GM18520 (cell line): ENCODE results near the gene KCND2.
"Not testable (repeated sequence)": the region's sequence is repeated elsewhere in the genome, so short reads cannot be mapped to it uniquely, and the experiment has no call there.

Experiments used
- ATAC-seq: cut with Tn5 transposase; IDR thresholded peaks from one replicate; pipeline ENCODE4 v1.9.1; 2021; ENCODE audit not compliant: unreplicated experiment

Gene KCND2

DNA sequence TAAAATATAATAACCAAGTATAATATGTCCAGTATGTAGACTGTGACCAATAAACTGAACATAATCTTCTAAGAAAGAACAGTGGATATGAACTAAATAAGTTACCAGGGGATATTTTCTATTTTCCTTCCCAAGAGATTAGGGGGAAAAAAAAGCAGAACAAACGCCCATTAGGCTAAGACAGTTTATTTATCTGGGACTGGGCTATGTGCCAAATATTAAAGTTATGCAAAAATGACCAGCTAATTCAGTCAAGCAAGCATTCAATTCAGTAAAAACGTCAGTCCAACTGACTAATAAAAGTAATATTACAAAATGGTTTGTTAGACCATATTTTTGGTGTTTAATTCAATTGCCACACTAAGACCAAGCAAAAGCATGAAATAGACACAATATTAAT, 462.8 kb downstream of the KCND2 start:
- no peak for ATAC-seq

DNA sequence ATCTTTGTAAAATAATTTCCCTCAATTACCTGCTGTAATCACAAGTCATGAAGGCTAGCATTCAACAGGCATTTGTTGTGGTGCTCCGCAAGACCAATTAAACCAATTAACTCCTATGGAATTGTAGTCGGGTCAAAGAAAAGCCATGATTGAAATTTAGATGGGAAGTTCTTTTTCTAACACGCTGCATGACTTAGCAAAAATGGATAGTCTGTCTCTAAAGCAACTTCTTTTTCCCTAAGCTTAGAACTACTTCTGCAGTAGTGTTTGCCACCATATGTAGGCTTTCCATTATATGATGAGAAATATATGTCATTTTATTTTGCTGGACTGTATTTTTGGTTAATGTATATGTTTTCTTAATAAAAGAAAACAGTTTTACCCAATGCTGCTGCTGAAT, 465.8 kb downstream of the KCND2 start:
- no peak for ATAC-seq

DNA sequence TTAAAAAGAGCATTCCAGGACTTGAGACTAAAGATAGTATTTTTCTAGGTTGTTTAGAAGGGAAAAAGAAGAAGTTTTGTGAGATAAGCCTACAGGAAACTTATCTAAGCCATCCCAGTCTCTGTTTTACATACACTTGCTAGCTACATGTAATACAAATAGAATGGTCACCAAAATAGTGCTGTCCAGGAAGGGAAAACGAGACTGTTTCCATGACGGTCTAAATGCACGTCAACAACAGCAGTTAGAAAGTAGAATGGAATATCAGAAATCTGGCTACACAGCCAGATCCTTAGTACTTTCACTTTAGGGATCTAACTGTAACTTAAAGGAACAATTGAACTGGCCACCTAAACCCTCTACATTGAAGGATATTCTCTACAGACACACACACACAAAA, 467.4 kb downstream of the KCND2 start:
- ATAC-seq: no peak

DNA sequence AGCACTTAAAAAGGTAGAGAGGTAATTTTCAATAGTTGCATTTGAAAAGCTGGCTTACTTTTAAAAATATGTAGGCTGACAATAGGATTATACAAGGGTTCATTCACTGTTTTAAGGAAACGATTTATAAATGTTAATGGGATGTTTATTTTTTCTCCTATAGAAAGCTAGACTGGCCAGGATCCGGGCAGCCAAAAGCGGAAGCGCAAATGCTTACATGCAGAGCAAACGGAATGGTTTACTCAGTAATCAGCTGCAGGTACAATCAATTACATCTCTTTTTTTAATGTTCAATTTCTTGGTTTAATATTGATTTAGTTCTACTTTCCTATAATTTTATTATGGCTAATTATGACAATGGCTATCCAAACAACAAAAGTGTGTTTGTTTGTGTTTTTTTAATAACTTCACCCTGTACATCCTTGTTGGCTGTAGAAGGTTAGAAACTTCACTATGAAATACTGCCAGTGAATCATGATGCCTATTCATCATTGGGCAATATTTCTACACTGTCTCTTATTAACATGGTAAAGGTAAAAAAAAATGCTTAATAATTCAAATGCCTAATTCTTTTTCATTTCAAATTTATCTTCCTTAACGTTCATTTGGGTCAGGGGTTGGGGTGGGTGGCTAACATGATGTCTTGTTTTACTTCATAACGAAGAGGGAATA, 468.5 kb downstream of the KCND2 start:
- no peak for ATAC-seq

DNA sequence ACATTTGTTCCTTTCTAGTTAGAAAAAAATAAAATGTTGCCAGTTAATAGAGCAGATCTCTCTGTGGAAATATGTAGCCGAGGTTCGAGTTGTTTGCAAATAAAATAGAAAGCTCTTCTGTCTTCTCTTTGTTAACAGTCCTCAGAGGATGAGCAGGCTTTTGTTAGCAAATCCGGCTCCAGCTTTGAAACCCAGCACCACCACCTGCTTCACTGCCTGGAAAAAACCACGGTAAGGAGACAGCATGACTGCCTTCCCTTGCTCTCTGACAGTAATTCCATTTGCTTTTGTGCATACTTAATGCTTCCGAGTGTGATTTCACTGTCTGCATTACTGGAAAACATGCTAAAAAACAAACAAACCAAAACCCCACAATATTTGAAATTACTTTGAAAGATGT, 469.4 kb downstream of the KCND2 start:
- ATAC-seq: no peak

DNA sequence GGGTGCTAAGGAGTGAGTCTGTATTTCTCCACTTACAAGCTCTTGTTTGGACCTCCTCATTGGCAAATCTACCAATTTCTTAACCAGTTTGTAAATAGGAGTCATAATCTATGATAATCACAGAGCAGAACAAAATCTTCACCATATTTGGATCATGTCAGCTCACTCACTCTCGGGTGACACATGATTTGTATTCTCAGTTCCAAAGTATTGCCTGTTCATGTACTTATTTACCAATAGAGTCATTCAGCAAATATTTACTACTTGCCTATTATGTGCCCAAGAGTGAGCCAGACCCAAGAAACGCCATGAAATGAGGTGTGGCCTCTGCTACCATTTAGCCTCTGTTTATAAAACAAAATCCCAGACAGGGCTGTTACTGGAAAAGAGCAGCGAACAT, 470.2 kb downstream of the KCND2 start:
- ATAC-seq: no peak

DNA sequence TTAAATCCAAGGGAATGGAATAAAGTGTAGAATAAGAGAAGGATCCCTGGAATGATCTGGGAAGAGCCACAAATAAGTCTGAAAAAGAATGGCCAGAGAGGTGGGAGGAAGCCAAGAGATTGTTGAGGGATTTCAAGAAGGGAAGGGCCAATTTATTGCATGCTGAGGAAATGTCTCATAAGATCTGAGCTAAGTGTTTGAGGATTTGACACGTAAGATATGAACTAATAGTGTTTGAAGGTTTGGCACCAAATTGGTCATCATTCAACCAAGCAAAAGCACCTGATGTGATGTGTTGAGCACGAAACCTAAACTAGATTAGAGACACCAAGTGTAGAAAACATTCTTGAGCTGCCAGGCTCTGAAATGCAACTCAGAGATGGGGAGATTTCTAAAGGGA, 487.1 kb downstream of the KCND2 start:
- peak; percentile 96 for ATAC-seq

DNA sequence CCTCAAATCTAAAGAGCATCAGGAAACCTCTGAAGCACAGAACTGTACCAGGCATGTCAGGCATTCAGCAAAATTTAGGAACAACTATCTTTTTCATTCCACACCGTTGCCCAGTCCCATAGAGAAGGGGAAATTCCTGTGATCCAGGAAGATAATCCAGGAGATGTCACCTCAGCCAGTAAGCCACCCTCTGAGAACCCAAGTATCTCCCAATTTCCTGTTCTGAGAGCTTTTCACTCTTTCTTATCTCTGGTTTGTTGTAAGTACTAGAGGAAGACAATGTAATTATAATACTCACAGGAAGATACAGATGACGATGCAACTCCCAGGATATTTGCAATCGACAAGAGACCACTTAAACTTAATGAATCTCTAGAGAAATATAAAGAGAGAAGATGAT, 487.9 kb downstream of the KCND2 start:
- ATAC-seq: no peak

DNA sequence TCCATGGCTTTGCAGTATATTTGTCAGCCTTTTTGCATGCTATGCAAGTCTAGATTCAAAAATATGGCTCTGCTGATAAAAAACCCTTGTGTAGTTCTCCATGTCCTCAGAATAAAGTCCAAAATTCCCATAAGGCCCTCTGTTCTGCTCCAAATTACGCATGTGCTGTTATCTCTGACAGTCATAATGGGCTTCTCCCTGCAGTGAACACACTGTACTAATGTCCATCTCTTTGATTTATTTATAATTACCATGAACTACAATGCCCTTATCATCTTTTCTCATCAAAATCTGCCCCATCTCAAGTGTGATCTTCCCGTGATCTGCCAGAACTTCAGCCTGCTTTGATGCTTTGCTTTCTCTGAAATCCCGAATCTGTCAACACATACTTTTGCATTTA, 497.2 kb downstream of the KCND2 start:
- ATAC-seq: no peak

DNA sequence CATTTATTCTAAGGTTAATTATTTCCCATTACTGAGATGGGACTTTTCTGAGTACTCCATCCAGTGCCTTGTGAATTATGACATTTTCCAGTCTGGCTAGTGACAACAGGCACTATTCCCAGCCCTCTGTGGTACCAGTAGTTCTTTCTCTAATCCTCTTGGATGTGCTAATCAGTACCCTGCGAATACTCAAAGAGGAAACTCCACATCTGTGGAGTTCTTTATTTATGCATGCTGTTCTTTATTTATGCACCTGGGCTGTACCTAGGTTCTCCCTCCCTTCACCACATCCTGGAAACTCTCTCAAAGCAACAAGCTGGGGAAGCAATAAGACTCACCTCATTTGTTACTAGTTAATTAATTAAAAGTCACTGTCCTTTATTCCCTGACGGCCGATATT, 501.5 kb downstream of the KCND2 start:
- ATAC-seq: no peak

DNA sequence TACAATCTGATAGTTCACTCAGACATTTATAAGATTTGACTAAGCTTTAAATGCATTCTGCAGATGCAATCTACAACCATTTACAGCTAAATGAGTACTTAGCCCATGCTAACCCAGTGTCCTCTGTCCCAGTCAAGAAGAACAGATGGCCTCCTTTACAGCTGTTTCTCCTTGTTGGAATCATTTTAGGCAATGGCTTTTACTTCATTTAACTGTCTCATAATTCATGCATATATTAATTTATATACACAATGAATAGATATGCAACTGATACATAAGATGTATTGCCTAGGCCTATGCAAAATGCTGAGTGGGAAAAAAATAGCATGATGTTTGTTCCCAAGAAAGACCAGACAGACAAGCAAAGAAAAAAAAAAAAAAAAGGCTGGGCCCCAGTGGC, 502.8 kb downstream of the KCND2 start:
- no peak for ATAC-seq

DNA sequence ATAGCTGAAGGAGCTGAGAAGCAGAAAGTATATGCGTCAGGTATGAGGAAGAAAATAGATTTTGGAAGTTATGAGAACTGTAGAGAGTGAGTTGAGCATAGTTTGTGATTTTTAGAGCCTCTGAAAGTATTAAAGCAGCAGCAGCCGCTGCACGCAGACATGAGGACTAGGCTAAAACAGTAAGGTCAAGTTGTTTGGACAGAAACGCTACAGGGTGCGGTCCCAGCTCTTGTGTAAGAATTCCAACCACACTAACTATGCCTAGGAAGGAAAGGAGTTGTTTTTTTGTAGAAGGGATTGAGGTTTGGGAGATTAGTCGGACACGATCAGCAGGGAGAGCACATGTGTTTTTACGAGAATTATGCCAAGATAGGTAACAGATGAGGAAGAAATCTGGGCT, 506.1 kb downstream of the KCND2 start:
- ATAC-seq: not testable (repeated sequence)

DNA sequence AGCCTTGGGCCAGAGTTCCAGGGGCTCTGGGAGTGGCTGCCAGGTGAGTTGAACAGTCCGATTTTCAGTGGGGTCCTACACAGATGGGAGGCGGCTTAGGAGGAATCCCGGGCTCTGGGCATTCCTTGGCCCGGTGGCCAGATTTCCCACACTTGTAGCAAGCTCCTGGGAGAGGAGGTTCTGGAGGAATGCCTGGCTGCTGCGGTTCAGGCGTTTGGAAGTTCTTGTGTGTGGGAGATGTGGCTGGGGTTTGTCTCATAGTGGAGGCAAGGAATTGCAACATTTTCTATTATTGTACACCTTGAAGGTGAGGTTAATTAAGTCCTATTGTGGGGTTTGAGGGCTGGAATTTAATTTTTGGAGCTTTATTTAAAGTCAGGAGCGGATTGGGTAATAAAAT, 507.5 kb downstream of the KCND2 start:
- ATAC-seq: not testable (repeated sequence)

DNA sequence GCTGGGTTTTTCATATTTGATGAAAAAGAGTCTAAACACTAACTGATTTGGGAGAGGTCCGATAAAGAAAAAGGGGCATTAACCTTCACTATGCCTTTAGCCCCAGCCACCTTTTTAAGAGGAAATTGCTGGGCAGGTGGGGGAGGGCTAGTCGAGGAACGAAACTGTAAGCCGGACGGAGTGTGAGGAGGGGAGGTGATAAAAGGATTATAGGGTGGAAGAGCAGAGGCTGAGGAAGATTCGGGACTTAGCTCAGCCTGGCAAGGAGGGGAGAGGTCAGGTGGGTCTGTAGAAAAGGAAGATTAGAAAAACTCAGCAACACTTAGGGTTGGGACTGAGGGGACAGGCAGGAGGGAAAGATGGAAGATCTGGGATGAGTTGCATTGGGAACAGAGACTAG, 508.0 kb downstream of the KCND2 start:
- ATAC-seq: no peak

DNA sequence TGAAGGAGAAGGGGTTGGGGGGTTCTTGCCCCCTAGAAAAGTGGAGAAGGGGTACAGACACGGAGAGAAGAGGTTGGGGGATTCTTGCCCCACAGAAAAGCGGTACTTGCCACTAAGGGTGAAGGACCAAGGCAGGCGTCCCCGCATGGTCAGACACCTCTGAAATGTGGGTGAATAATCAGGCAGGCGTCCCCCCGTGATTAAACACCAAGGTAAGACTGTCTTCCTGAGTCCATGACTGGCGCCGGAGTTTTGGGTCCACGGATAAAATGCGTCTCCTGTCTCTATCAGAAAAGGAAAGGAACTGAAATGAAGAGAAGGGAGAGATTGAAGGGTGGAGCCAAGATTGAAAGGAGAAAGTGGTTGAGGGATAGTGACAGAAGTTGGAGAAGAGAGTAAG, 508.9 kb downstream of the KCND2 start:
- ATAC-seq: not testable (repeated sequence)

DNA sequence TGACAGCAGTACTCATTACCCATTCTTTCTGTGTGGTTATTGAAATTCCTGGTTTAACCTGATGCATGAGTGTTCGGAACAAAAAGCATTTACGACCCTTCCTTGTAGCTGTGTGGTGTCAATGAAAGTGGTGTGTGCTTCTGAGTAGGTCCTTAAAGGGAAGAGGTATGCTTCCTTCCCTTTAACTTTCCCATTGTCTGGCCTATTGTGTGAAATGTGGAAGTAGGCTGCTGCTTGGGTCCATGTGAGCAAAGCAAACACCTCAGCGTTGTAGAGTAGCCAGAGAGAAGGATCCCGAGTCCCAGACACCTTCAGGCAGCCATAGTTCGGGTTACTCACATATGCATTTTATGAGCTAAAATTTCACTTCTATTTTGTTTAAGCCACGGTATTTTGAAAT, 510.3 kb downstream of the KCND2 start:
- no peak for ATAC-seq

DNA sequence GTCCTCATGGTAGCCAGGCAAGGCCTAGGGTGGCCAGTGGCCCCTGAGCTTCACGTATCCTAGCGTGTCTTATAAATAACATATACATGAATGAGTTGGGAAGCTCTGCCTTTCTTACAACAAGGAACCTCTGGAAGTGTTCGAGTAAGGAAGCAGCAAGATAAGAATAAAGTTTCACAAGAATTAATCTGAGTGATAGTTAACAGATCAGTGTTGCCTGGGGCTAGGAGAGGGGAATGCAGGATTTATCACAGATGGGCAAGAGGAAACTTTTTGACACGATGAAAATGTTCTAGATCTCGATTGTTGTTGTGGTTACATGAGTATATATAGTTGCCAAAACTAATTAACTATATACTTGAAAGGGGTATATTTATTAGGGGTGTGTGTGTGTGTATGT, 510.7 kb downstream of the KCND2 start:
- ATAC-seq: no peak

DNA sequence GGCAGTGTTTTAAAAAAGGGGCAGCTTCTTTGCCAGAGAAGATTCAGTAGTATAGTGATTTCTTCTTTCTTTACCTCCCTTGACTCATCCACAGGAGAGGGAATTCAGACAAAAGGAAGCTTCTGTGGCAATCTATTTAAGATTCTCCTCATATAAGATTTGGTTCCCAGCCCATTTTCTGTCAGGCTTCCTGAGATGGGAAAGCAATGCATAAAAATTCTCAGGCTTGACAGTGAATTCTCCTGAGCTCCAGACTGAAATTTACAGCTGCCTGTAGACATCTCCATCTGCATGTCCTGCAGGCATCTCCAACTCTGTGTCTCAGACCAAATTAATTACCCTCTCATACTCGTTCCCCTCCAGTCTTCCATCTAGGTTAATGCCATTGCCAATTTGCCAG, 512.1 kb downstream of the KCND2 start:
- no peak for ATAC-seq

DNA sequence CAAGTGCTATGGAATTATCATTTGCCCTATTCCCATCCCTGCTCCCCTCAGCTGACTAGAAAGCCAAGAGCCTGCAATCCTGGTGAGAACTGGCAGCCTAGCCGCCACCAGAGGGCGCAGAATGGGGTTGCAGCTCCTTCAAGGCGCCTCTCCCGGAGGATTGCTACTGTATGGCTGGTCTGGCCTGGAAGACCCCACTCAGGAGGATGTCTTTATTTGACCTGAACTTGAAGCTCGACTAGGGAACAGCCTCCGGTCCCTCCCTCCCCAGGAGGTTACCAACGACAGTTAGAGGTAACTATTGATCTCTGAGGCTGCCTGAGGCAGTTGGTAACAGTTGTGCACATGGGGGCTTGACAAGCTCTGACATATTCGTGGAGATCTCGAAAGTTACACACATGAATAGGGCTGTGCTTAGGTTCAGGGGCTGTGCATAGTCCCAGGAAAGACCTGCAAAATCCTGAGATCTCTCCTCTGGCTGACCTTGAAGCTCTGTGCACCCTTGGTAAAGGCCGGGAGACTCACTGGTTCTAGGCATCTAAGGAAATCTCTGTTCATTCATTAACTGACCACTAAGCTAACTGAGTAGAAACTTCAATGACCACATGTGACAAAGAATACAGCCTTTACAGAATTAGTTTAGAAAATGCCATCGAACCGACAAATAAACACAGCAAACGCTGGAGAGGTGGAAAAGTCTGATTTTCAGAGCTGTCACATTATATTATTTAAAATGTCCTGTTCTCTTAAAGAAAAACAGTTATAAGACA, 519.3 kb downstream of the KCND2 start:
- ATAC-seq: peak; percentile 83

DNA sequence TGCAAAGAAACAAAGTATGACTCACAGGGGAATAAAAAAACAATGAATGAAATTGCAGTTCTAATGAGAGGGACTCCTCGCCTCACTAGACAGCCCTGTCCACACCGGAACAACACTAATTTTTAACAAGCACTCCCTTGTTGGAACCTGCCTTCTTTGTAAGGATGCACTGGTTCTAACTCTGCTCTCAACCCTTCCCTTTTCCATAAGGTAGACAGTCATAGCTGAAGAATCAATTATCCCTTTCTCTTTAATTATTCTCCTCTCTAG, 519.8 kb downstream of the KCND2 start:
- ATAC-seq: no peak

DNA sequence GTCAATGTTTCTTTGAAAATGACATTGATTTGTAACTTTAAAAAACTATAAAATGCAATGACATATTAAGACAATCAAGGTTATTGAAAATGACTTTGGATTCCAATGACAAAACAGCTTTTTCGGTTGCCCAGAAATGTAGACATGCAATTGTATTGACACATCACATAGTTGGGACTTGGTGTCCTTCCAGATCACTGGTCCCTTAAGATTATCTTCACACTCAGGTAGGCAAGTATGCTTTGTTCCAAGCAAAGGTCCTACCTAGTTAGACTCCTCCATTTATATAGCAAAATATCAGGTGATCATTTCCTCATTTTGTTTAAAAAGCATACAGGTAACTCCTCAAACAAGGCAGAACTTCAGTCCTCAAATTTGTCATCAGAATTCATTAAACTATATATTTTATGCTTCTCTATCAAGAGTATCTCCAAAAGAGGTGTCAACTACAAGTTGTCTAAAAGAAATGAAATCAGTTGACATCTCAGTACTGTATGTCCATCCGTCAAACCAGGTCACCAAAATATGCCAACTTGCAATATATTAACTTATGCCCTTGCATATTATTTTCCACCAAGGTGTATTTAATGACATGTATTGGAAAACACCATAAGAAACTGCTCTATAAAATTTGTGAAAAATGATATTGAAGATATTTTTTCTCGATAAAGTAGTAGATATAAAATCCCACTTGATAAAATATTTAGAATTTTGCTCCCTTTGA, 520.4 kb downstream of the KCND2 start:
- ATAC-seq: no peak

DNA sequence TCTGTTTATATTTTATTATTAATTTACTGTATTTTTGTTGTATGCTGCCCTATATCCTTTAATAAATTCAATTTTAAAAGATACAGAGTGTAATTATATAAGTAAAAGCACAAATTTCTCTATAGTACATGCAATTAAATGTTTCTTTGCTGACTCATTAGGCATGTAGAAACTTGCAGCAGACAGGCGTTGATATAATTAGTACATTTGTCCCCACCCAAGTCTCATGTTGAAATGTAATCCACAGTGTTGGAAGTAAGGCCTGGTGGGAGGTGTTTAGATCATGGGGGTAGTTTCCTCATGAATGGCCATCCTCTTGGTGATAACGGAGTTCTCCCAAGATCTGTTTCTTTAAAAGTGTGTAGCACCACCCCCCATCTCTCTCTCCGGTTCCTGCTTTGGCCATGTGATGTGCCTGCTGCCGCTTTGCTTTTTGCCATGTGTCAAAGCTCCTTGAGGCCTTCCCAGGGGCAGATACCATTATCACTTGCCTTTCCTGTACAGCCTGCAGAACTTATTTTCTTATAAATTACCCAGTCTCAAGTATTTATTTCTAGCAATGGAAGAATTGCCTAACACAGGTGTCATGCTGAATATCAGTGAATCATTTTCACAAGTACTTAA, 521.2 kb downstream of the KCND2 start:
- no peak for ATAC-seq
